ENCODE results near the gene TMEM178B. TPM values are rescaled to one million over a fixed set of nuclear protein-coding genes. Genes with fewer than 3 reads are reported as not detected.

The TMEM178B gene
- total and polyA plus RNA-seq, 2 of the 4 experiments (the other 2 are of a cell fraction), result under 0.01 to 0.05 TPM

DNA sequence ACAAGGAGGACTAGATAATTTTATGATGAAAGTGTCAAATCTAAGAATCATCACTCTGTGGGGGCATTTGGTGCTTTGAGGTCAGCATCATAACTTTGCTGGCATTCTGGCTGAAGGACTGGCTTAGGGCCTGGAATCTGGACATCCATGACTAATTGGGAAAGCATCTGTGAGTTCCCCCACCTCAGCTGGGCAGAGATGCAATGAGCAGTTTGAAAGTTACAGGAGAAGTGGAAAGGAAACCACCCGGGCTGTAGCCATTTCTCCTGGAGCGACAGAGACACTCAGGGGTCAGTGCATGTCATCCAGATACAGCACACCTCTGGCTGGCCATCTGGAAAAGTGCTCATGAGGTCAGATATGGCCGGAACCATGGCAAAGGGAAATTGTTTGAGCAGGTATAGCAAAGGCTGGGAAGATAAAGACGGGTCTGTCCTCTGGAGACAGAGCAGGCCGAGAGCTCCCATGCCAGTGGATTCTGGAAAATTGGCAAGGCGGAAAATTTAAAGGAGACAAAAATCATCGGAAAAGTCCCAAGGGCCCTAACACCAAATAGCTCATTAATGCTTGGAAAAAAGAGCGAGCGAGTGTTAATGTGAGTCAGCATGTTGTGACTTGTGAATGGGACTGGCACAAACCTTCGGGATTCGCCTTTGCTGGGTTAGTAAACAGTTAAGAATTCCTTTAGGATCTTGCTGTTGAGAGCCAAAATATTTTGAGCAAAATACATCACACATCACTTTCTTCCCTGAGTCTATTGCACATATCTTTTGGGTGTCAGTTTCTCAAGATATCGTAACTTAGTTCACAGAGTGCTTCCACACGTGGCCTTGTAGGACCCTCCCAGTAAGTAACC, 288.9 kb downstream of the TMEM178B start:
- intact Hi-C loops (cut with micrococcal nuclease), result no loop called here
- no TSS peak for BruUV-seq (replicated peaks)

More for the DNA sequence above, 288.9 kb downstream of the TMEM178B start:
- Histone ChIP-seq H3K9ac (ENCODE audit: low read depth, low read length) (no peak overlapping the region), H3K18ac (ENCODE audit: low read depth, low read length) (no peak overlapping the region), H3K56ac (ENCODE audit: extremely low read depth, insufficient read depth, low read length) (no peak overlapping the region), H2AK9ac (replicated peaks; ENCODE audit: low read depth, low read length, poor library complexity) (no peak overlapping the region), H2AK5ac (ENCODE audit: low read depth, low read length) (no peak overlapping the region), H3K14ac (replicated peaks; ENCODE audit: low read depth, low read length) (no peak overlapping the region), H3K4me2 (ENCODE audit: low read depth, low read length) (peak overlapping the region; percentile 39; the same call in 1 of the 2 replicates), H3K23ac (ENCODE audit: low read depth, low read length) (no peak overlapping the region), H3K9me1 (ENCODE audit: insufficient read depth, low read length) (no peaks in the 10 kb centered on the region), H4K91ac (ENCODE audit: insufficient read depth, low read depth, low read length) (no peak overlapping the region), H4K20me1 (ENCODE audit: insufficient read depth, low read length) (no peaks in the 10 kb centered on the region), H4K8ac (ENCODE audit: low read depth in 2 of 2, low read length in 2 of 2) (no peak overlapping the region; a peak in 1 of 4 replicates), H4K5ac (ENCODE audit: low read depth, low read length) (no peak overlapping the region), H3K4ac (ENCODE audit: low read depth, low read length) (no peak overlapping the region), H2AFZ (replicated peaks; ENCODE audit: low read length, poor library complexity) (no peak overlapping the region), H3K27ac (ENCODE audit: insufficient read depth, low read length) (no peak overlapping the region), H2BK20ac (ENCODE audit: low read depth, low read length) (no peak overlapping the region), H3K79me1 (ENCODE audit: low read depth in 1 of 2, low read length in 2 of 2) (no peaks in the 10 kb centered on the region; a peak in 1 of 4 replicates), H3K4me3 (ENCODE audit: insufficient read depth, low read depth, low read length) (no peak overlapping the region), H3K27me3 (ENCODE audit: control insufficient read depth, insufficient read depth, low read length) (no peaks in the 10 kb centered on the region), H2BK15ac (ENCODE audit: low read depth, low read length) (no peak overlapping the region), H2BK5ac (ENCODE audit: low read depth, low read length, poor library complexity, severe bottlenecking) (no peak overlapping the region), H2BK120ac (ENCODE audit: low read depth, low read length) (no peak overlapping the region), H3K9me3 (ENCODE audit: control insufficient read depth, insufficient read depth, low read length) (peaks cover 2% of the 10 kb centered on the region; the same call in 1 of the 2 replicates), H3K36me3 (ENCODE audit: control insufficient read depth, insufficient read depth, low read length) (no peaks in the 10 kb centered on the region), H3K4me1 (ENCODE audit: control insufficient read depth, insufficient read depth, low read length) (0 out of 2 replicates have a peak, but pooled peaks cover 2% of the 10 kb centered on the region)
- TF ChIP-seq NFE2L2 (IDR thresholded peaks at IDR 0.05; ENCODE audit: low read depth, low read length) (no peak), MAZ (IDR thresholded peaks at IDR 0.05; ENCODE audit: borderline replicate concordance, low read depth, low read length) (no peak)
- POLR2A ChIA-PET (ENCODE audit: unreplicated experiment), result no interaction called here
- DNase-seq (peak; percentile 29), ATAC-seq (ENCODE audit: low read depth) (peak; percentile 29; the same call in 1 of the 2 replicates)
- CTCF ChIA-PET, result no interaction called here
- in situ Hi-C loops (cut with MboI; ENCODE audit: low sequenced_read_pairs) (no loop called here), dilution Hi-C loops (cut with HindIII; ENCODE audit: low sequenced_read_pairs, unreplicated experiment) (no loop called here)
- WGBS, 2 experiments (ENCODE audit: extremely low coverage in 2 of 2, insufficient read length in 1 of 2), result 0% methylated on average over 2 of the region's 13 CpGs; no CpG with 5 or more reads in 1 of the 2 experiments

Data from IMR-90 (cell line).